Dedifferentiated amniotic fluid mesenchymal stem cell (primary cell): ENCODE results near the gene NTSR1.
A peak's percentile ranks its signal among the peaks of the same experiment; 100 is the strongest.

Experiments
- DNase-seq: peaks from one replicate; pipeline ENCODE4 v3.0.0-alpha.2; 2016; ENCODE audit errors: extremely low spot score

Gene NTSR1

GRCh38 chr20:62787321-62787720 is 78.7 kb downstream of the NTSR1 start:
- DNase-seq: no peak

GRCh38 chr20:62787866-62788265 is 79.2 kb downstream of the NTSR1 start:
- no peak for DNase-seq

GRCh38 chr20:62788607-62789006 is 80.0 kb downstream of the NTSR1 start:
- no peak for DNase-seq

GRCh38 chr20:62790075-62790474 is 81.4 kb downstream of the NTSR1 start:
- no peak for DNase-seq

- peak; percentile 72 for DNase-seq
Measured at GRCh38 chr20:62791301-62792181, 82.9 kb downstream of the NTSR1 start.

GRCh38 chr20:62792182-62792939 is 83.7 kb downstream of the NTSR1 start:
- no peak for DNase-seq

- no peak for DNase-seq
Measured at GRCh38 chr20:62792940-62793756, 84.5 kb downstream of the NTSR1 start.

GRCh38 chr20:62793757-62794006 is 85.0 kb downstream of the NTSR1 start:
- DNase-seq: no peak

GRCh38 chr20:62794007-62794724 is 85.5 kb downstream of the NTSR1 start:
- peak; percentile 93 for DNase-seq

GRCh38 chr20:62795023-62795761 is 86.6 kb downstream of the NTSR1 start:
- DNase-seq: peak; percentile 36

GRCh38 chr20:62796699-62797491 is 88.3 kb downstream of the NTSR1 start:
- no peak for DNase-seq

GRCh38 chr20:62797671-62798532 is 89.3 kb downstream of the NTSR1 start:
- DNase-seq: no peak

GRCh38 chr20:62799036-62799435 is 90.4 kb downstream of the NTSR1 start:
- DNase-seq: no peak

- no peak for DNase-seq
Measured at GRCh38 chr20:62799459-62799858, 90.8 kb downstream of the NTSR1 start.

- no peak for DNase-seq
Measured at GRCh38 chr20:62799873-62800272, 91.2 kb downstream of the NTSR1 start.

- DNase-seq: no peak
Measured at GRCh38 chr20:62800314-62801259, 92.0 kb downstream of the NTSR1 start.

GRCh38 chr20:62801284-62802010 is 92.8 kb downstream of the NTSR1 start:
- DNase-seq: no peak
